GM06990 (cell line): Measurements from ENCODE around the gene EZR.
A peak's percentile ranks its signal among the peaks of the same experiment; 100 is the strongest.

ENCODE experiments used
- DNase-seq: peaks from one replicate; pipeline ENCODE4 v3.0.0-alpha.2; 2011; ENCODE audit not compliant: insufficient read length; ENCODE audit errors: extremely low read depth
- H3K27me3 ChIP-seq: replicated peaks from 2 replicates; pipeline ENCODE4 v1.6.0; 2011; ENCODE audit warnings: low read length; ENCODE audit not compliant: control insufficient read depth, insufficient read depth
- H3K36me3 ChIP-seq: 2 replicates; pipeline ENCODE4 v1.5.1; 2011; ENCODE audit warnings: low read length; ENCODE audit not compliant: control insufficient read depth, insufficient read depth
- H3K4me3 ChIP-seq: replicated peaks from 2 replicates; pipeline ENCODE4 v1.5.1; 2011; ENCODE audit warnings: low read depth, mild to moderate bottlenecking, control low read depth, low read length
- CTCF ChIP-seq: IDR thresholded peaks from 2 replicates; pipeline ENCODE4 v1.5.1; 2011; ENCODE audit warnings: low read length, control low read depth, mild to moderate bottlenecking, inconsistent platforms; ENCODE audit not compliant: insufficient read depth, poor library complexity, severe bottlenecking

The EZR gene

DNA sequence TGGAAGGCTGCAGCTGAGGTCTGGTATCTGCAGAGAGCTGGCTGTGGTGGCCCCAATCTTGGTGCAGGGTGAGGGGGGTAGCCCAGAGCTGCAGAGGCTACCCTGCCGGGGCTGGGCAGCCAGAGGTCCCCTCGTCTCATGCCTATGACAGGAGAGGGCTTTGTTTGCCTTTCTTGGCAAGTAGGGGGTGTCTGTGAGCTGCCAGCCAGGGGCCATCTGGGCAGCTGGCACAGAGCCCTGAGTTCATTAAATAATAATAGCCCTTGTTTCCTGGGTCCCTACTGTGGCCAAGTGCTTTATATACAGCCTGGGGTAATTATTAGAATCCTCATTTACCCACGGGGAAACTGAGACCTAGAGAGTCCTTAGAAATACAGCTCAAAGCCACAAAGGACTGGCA lies 66.6 kb downstream of the EZR start:
- DNase-seq, result no peak
- no peaks in the 10 kb centered on the region; the same call in 1 of the 2 replicates for H3K36me3 ChIP-seq
- TF ChIP-seq CTCF, result peak; percentile 41
- no peak overlapping the region for H3K4me3 ChIP-seq
- H3K27me3 ChIP-seq, result no peaks in the 10 kb centered on the region

DNA sequence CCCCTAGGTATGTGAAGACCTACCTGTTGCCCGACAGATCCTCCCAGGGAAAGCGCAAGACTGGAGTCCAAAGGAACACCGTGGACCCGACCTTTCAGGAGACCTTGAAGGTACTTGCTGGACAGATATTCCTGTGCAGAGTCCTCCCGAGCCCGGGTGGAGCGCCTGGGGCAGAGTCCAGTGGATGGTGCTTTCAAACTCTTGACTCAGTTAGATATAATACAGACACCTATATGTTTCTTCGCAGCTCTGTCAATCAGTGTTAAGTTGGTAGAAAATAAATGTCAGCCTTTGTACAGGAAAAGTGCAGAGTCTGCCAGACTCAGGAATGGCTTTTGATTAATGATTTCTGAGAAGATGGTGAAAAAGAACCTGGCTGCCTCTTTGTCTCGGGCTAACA lies 67.2 kb downstream of the EZR start:
- Histone ChIP-seq H3K36me3 (no peaks in the 10 kb centered on the region; the same call in 1 of the 2 replicates), H3K4me3 (no peak overlapping the region), H3K27me3 (no peaks in the 10 kb centered on the region)
- TF ChIP-seq CTCF, result no peak
- DNase-seq, result no peak

- no peak for DNase-seq
- Histone ChIP-seq H3K27me3 (no peaks in the 10 kb centered on the region), H3K4me3 (no peak overlapping the region), H3K36me3 (no peaks in the 10 kb centered on the region; the same call in 1 of the 2 replicates)
- no peak for TF ChIP-seq CTCF
Observed at GRCh38 chr6:158751224-158751623, 67.9 kb downstream of the EZR start.

GRCh38 chr6:158744986-158745430 lies 74.2 kb downstream of the EZR start:
- Histone ChIP-seq H3K27me3 (no peaks in the 10 kb centered on the region), H3K36me3 (no peaks in the 10 kb centered on the region), H3K4me3 (no peak overlapping the region)
- no peak for TF ChIP-seq CTCF
- no peak for DNase-seq

- DNase-seq, result no peak
- no peak for TF ChIP-seq CTCF
- Histone ChIP-seq H3K27me3 (no peaks in the 10 kb centered on the region), H3K36me3 (no peaks in the 10 kb centered on the region; the same call in 1 of the 2 replicates), H3K4me3 (no peak overlapping the region)
Observed at GRCh38 chr6:158743033-158743651, 76.0 kb downstream of the EZR start.

DNA sequence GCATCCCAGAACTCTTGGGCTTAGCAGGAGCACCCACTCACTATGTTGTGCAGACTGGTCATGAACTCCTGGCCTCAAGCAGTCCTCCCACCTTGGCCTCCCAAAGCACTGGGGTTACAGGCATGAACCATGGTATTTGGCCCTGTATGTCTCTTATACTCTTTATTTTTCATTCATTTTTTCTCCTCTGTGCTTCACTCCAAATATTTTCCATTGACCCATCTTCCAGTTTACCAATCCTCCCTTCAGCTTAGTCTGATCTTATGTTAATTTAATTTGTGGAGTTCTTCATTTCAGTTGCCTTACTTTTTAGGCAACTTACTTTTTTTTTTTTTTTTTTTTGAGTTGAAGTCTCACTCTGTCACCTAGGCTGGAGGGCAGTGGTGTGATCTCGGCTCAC lies 79.5 kb downstream of the EZR start:
- Histone ChIP-seq H3K36me3 (no peaks in the 10 kb centered on the region; the same call in 1 of the 2 replicates), H3K27me3 (no peaks in the 10 kb centered on the region), H3K4me3 (no peak overlapping the region)
- TF ChIP-seq CTCF, result no peak
- no peak for DNase-seq
